Activated T-cell treated with anti-CD3 and anti-CD28 coated beads for 48 hours (primary cell): ENCODE results near the gene THAP5.
A peak's percentile ranks its signal among the peaks of the same experiment; 100 is the strongest.

Source experiments
- DNase-seq: peaks from one replicate; pipeline ENCODE4 v3.0.0-alpha.2; 2020; ENCODE audit warnings: low read depth

Gene THAP5

DNA sequence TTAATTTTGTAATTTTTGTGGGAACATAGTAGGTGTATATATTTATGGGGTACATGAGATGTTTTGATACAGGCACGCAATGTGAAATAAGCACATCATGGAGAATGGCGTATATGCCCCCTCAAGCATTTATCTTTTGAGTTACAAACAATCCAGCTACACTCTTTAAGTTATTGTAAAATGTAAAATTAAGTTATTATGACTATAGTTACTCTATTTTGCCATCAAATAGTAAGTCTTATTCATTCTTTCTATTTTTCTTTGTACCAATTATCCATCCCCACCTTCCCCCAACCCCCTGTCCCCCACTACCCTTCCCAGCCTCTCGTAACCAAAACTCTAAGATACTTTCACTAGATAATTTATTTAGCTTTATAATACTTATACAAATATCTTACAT, 35.8 kb downstream of the THAP5 start:
- DNase-seq, result no peak

DNA sequence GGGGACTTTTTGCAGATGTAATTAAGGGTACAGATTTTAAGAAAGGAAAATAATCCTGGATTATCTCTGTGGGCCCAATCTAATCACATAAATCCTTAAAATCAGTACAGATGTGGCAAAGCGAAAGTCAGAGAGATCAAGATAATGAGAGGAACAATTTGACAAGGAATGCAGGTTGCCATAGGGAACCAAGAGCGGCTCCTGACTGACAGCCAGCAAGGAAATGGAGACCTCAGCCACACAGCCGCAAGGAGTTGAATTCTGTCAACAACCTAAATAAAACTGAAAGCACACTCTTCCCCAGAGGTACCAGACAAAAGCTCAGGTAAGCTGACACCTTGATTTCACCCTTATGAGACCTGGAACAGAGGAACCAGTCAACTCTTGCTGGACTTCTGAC, 40.2 kb downstream of the THAP5 start:
- DNase-seq, result no peak

DNA sequence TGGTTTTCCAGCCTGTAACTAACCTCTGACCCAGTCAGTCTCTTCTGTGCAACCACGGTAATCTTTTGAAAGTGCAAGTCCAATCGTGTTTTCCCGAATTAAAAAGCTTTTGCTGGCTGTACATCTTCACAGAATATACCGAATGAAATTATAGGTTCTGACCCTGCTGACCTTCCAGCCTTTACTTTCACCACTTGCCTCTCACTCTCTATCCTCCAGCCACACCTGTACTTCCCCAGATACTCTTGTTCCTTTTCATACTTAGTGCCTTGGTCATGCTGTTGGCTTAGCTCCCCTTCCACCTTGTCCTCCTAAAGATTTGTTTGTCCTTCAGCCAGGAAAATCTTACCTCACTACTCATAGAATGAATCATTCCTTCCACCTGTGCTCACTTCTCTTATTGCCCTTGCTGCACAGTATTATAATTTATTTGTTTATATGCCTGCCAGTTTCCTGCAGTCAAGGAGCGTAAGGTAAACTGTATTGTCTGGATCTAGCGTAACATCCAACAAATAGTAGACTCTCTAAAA, 41.3 kb downstream of the THAP5 start:
- no peak for DNase-seq

DNA sequence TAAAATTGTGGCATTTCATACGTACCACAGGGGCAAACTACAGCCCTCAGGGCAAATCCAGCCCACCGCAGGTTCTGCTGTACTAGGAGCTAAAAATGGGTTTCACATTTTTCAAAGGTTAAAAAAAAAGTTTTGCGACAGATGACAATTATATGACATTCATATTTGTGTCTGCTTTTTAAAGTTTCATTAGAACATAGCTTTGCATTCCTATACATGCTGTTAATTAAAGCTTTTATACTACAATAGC, 42.8 kb downstream of the THAP5 start:
- DNase-seq, result no peak

DNA sequence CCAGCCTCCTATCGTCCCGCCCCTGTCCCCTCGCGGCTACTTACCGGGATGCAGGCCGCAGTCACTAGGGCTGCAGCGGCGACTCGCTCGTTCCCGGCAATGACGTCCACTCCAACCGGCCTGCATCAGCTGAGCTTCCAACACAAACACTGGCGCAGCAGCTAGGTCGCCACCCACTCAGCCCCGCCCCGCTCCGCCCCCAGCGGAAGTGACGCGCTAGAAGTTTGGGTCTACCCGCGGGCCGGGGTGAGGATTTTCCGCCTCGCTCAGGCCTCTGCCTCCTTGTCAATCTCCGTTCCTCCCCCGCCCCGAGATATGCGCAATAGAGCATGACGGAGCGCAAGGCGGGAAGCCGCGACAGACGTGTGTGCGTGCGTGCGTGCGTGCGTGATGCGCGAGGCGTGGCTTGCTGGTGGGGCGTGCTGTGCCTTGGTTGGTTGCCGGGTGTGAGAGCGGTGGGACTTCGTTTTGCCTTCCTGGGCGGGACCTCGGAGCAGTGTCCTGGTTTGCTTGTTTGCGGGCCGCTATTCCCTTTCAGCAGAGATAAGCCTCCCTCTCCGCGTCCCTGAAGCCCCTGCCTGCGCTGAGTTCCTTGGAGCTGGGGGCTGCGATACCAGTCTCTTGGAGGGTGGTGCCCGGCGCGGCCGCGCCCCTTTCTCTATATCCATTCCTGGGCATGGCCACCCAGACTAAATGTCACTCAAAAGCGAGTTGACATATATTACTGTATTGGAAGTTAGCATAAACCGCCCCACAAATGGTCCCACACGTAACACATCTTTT, 43.3 kb downstream of the THAP5 start, which contains the start of gene PNPLA8:
Gene PNPLA8, minus strand, starts transcription at position 151 of the 783 bp plus-strand sequence. CDS start 10,644 bp downstream, outside the sequence.
- peak; percentile 100 for DNase-seq

DNA sequence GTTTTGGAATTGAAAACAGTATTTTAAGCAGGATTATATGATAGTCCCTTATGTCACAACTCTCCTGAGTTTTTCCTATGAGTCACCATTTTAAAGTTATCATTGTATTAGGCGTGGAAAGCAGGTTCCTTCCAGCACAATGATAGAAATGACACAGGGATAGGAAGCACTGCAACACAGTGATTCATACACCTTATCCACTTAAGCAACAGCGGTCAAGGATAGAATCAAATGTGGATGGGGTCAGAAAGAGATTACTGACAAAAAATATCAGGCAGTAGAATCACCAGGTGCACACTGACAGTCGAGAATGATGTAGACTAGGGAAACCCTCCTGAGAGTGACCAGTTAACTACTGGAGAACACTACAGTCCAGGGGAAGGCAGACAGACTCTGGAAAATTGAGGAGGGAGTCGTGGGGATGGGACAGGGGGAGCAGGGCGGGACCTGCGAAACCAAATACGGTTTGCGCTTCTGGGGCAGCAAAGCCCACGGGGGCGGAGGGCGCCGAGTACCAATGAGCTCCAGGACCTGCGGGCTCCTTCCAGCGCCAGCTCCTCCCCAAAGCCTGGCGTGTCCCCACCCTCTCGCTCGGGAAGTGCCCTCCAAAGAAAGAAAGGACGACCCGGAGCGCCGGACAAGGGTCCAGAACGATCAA, 44.0 kb downstream of the THAP5 start:
- no peak for DNase-seq

DNA sequence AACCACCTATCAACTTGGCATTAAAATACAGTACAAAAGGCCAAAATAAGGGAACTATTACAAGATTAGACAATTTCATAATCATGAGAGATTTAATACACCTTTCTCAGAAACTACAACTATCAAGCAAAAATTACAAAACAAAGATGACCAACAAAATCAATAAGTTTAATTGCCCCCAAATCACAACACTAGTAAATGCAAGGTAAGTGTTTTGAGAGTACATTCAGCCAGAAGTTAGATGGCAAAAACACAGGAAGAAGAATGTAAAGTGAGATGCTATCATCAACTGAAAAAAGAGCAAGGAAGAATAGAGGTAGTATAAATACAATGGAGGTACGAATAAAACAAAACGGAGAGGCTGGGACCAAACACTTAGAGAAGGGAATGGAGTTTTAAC, 46.7 kb downstream of the THAP5 start:
- DNase-seq, result no peak

DNA sequence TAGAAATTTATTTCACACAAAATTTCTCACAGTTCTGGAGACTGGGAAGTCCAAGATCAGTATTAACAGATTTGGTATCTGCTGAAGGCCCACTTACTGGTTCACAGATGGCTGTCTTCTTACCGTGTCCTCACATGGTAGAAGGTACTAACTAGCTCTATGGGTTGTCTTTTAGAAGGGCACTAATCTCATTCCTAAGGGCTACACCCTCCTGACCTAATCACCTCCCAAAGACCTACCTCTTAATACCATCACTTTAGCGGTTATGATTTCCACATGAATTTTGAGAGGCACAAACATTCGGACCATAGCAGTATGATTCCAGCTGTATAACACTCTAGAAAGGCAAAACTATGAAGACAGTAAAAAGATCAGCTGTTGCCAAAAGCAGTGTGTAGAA, 51.6 kb downstream of the THAP5 start:
- no peak for DNase-seq

DNA sequence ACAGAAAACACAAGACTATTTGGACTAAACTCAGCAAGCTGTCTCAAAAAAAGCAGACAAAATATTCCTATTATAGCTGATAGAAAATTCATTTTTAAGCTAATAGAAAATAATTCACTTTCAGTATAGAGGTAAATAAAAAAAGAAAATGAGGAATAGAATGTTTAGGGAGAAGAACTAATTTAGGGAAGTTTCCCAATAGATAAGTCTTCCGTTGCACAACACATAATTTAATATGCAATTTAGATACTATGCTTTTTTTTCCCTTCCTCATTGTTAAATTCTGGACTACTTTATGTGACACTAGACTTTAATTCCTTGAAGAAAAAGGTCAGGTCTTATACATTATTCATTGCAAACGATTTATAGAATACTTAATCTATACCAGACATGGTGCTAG, 53.9 kb downstream of the THAP5 start:
- no peak for DNase-seq

DNA sequence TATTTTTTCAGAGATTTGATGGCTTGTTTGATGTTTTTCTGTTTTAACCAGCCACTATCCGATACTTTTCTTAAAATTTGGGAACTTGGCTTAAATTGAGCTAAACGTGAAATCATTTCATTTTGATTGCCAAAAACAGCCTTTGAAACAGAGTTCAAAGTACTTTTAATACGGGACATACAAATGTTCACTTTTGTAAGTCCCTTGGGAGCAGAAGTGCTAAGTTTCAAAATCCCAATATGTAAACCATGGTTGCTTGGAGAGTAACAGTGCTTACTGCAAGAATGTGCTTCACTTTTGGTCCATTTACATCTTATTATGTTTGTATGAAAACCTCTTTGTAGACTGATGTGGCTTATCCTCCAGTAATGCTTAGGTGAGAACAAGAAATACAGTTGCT, 54.5 kb downstream of the THAP5 start:
- DNase-seq, result no peak
